KBM-7 (cell line): ENCODE measurements around the gene HP1BP3.
"Not testable (repeated sequence)": the region's sequence is repeated elsewhere in the genome, so short reads cannot be mapped to it uniquely, and the experiment has no call there.

Experiments
- DNase-seq: peaks from one replicate; pipeline ENCODE4 v3.0.0-alpha.2; 2015
- in situ Hi-C: fragments of 300-500 bp; cut with MboI; formaldehyde crosslinking; loops from 2 replicates; pipeline ENCODE4 v1.14.3; 2020; ENCODE audit warnings: low sequenced_read_pairs, low pct_unique_long_range_greater_than_20kb, mixed read lengths

HP1BP3 gene

DNA sequence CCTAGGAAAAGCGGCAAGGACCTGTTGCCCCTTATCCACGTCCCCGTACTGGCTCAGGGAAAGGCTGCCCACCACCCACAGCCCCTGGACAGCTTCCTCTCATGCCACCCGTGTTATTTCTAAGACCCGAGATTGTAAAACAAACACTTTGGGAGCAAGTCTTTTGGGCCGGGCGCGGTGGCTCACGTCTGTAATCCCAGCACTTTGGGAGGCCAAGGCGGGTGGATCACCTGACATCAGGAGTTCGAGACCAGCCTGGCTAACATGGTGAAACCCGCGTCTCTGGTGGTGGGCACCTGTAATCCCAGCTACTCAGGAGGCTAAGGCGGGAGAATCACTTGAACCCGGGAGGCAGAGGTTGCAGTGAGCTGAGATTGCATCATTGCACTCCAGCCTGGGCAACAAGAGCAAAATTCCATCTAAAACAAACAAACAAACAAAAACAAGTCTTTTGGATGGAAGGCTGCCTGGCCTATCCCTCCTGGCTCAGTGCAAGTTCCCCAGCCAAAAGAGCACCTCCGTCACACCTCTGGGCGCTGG lies 68.7 kb downstream of the HP1BP3 start:
- not testable (repeated sequence) for DNase-seq
- in situ Hi-C loops, result loop anchor here (25.0 kb wide), 1 partner anchor 469 kb away; the partner anchor contains the start of gene EIF4G3

DNA sequence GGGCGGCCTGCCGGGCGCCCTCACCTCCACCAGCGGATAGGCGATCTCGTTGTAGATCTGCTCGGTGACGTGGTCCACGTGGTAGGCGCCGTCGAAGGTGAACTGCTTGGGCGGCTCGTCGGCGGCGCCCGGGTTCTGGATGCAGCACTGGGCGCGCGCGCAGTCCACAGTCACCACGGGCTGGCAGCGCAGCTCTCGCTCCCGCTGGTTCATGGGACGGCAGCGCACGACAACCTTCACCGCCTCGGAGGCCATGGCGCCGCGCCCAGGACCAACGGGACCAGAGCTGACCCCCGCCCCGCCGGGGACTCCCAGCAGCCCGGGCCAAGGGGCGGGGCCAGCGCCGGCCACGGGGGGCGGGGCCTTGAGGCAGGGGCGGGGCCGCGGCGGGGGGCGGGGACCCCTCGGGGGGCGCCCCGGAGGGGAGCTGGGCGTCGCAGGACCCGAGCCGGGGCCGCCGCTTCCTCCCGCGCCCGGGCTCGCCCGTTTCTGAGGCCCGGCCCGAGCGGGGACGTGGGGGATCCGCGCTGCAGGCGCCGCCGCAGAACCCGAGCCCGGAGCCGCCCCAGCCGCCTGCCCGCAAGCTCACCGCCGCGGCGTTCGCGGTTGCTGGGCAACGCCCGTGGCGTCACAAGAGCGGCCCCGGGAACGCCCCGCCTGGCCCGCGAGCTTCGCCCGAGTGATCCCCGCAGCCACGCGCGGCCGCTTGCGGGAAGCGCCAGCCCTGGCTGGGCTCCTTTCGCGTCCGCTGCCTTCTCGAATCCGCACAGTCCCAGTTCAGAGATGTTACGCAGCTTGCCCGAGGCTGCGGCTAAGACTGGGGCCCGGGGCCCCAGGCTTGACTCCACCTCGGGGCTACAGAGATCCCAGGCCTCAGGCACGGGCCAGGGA lies 69.4 kb downstream of the HP1BP3 start, which contains the start of gene KIF17:
Gene KIF17 (minus strand): TSS at position 556 of the 891 bp plus-strand sequence. CDS start 301 bp downstream, at position 255.
- in situ Hi-C loops, result loop anchor here (25.0 kb wide), 1 partner anchor 470 kb away; the partner anchor contains the start of gene EIF4G3
- DNase-seq, result peak; percentile 60

DNA sequence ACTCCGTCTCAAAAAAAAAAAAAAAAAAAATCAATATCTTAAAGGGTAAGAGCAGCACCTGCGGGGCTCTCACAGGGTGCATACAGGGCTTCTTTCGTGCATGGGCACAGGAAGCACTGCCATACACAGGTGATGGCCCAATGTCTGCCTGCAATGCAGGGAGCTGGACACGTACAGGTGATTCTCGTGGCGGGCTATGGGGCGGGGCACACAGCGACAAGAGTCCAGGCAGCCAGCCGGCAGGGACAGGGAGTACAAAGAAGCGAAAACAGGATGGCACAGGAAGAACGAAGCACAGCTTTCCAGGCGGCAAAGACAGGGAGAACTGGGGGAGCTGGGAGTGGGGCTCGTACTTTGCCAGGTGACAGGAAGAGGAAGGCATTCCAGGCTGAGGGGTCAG lies 70.9 kb downstream of the HP1BP3 start:
- no peak for DNase-seq
- in situ Hi-C loops, result loop anchor here (25.0 kb wide), 1 partner anchor 471 kb away; the partner anchor contains the start of gene EIF4G3

DNA sequence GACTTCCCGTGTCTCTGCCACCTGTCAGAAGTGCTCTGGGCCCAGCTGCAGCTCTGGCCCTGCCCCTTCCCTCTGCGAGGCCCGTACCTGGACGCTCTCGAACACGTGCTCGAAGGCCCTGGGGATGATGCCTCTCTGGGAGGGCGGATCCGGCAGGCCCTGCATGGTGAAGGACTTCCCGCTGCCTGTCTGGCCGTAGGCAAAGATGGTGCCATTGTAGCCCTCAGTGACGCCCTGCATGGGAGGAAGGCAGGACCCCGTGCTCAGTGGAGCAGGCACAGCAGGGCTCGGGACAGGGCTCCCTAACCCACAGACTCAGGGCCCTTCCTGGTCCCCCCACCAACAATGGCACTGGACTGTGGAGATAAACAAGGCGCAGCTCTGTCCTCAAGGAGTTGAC lies 71.7 kb downstream of the HP1BP3 start:
- DNase-seq, result no peak
- in situ Hi-C loops, result loop anchor here (25.0 kb wide), 1 partner anchor 472 kb away; the partner anchor contains the start of gene EIF4G3

DNA sequence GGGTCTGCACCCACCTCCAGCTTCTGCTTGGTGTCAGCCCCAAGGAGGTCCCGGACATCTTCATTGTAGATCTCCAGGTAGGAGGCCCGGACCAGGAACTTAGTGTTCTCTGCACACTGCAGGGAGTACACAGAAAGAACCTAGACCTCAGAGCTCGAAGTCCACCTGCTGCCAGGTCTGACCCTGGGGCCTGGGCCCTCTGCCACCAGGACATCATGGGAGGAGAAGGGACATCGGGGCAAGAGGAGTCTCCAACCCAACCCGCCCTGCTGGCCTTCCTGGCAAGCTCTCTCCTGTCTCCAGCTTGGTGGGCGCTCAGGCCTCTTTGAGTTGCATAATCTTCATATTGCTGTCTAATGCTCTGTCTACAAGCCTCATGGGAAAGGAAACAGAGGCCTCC lies 73.7 kb downstream of the HP1BP3 start:
- in situ Hi-C loops, result loop anchor here (25.0 kb wide), 1 partner anchor 474 kb away; the partner anchor contains the start of gene EIF4G3

DNA sequence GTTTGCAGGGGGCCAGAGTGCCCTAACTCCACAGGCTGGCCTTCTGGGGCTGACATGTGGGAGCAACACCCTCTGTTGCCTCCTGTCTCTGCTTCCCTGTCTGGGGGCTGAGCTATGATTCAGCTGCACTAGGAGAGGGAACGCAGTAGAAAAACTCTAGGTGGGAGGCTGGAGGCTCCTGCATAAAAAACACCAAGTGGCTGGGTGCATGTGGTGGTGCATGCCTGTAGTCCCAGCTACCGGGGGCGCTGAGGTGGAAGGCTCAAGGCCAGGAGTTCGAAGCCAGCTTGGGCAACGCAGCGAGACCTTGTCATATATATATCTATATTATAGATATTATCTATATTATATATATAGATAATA lies 74.9 kb downstream of the HP1BP3 start:
- peak; percentile 44 for DNase-seq
- in situ Hi-C loops, result loop anchor here (25.0 kb wide), 1 partner anchor 475 kb away; the partner anchor contains the start of gene EIF4G3

More for the DNA sequence above, 73.7 kb downstream of the HP1BP3 start:
- DNase-seq, result no peak

DNA sequence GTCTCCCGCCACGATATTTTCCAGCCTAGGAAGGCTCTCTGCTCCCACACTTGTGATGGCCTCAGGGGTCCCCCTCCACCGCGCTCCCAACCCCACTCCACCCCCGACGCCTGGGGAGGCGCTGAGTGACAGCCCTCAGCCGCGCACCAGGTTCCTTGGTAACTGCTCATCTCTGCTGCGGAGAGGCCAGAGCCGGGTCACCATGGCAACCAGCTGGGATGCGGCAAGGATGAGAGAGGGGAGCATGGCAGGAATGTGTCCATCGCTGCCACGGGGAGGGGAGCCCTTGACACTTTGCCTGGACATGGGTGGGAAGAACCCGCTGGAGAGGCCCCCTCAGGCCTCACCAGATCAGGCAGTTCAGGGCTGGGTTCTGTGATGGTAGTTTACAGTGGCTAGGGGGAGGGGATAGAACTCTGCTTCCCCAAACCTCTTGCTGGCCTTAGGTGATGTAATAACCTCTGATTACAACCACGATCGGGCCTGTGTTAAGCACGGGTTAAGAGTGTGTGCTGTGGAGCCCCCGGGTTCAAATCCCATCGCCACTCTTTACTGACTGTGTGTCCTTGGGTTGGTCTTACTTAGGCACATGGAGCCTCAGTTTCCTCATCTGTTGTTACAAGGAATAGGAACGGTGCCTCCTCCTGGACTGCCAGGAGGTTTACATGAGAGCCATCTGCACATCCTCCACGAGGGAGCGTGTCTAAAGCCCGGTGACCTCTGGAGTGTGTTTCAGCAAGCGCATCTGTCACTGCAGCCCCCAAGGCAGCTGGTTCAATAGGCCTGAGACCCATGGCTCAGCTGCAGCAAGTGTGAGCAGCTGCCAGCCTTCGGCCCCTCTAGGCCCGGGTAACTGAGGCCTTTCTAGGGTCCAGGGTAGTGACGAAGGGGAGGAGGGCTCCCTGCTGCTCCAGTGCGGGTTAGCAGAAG lies 75.6 kb downstream of the HP1BP3 start:
- DNase-seq, result peak; percentile 48
- in situ Hi-C loops, result loop anchor here (25.0 kb wide), 1 partner anchor 476 kb away; the partner anchor contains the start of gene EIF4G3

DNA sequence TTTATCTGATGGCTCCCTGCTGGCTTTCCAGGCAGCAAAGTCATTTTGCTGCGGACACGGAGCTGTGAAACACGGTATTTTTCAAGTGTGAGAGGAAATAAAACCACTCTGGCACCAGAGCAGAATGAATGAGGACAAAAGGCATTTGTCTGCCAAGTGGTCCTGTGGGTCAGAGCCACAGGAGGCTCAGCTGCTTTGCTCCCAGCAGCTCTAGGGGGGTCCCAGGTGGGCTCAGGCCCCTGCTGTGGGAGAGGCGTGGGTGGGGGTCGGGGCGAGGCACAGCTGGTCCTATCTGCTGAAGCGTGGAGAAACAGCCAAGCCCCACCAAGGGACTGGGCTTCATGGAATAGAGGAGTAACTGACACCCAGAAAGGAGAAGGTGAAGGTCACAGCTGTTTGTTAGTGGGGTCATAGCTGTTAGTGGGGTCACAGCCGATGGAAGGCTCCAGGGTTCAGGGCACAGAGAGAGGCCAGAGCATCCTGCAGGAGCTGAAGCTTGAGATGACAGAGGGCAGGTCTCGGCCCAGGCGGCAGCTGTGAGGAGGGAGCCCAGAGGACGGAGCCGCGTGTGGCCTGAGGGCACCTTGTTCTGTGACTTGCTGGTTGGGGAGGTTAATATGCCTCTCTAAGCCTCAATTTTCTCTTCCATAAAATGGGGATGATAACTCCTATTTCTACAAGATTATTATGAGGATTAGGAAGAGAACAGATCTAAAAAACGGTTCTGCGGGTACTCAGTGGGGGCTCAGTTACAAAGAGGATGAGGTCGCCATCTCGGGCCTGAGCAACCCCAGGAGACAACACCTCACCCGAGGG lies 76.4 kb downstream of the HP1BP3 start:
- no peak for DNase-seq

DNA sequence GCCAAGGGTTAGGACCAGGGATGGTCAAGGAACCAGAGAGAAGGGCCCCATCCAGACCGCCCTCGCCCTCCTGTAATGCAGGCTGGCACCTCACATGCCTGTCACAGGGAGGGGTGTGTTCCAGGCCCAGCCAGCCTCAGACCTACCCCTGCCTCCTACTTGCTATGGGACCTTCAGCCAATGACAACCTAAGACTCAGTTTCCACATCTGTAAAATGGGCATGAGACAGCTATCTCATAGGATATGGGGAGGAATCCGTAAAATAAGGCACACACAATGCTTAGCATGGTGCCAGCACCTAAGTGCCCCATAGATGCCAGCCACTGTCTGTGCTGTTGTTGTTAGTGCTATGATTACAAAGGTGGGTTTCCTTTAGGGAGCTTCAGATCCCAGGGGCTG lies 77.2 kb downstream of the HP1BP3 start:
- in situ Hi-C loops, result loop anchor here (25.0 kb wide), 1 partner anchor 477 kb away; the partner anchor contains the start of gene EIF4G3
- DNase-seq, result no peak

More for the DNA sequence above, 76.4 kb downstream of the HP1BP3 start:
- in situ Hi-C loops, result loop anchor here (25.0 kb wide), 1 partner anchor 477 kb away; the partner anchor contains the start of gene EIF4G3

DNA sequence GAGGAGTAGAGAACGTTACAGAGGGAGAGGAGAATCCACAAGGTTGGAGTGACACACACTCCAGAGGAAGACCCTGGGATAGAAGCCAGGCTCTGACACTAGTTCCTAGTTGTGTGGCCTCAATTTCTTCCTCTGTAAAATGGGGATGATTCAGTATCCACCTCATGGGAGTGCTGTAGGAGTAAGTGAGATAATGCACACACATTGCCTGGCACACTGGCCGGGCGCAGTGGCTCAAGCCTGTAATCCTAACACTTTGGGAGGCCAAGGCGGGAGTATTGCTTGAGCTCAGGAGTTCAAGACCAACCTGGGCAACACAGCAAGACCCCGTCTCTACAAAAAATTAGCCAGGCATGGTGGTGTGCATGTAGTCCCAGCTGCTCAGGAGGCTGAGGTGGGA lies 78.2 kb downstream of the HP1BP3 start:
- DNase-seq, result no peak
- in situ Hi-C loops, result loop anchor here (25.0 kb wide), 1 partner anchor 478 kb away; the partner anchor contains the start of gene EIF4G3

DNA sequence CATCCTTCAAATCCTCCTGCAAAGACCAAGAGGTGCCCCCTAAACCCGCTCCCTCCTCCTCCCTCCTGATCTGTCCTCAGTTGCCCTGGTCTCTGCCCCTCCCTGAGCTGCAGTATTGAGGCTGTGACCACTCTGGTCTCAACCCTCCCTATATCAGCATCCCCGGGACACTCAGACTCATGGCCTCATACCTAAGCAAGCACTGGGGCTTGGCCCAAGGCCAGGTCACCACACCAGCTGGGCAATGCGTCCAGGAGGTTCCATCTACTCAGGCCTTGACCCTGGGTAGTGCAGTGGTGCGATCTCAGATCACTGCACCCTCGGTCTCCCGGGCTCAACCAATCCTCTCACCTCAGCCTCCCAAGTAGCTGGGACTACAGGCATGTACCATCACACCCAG lies 79.0 kb downstream of the HP1BP3 start:
- DNase-seq, result no peak
- in situ Hi-C loops, result loop anchor here (25.0 kb wide), 1 partner anchor 479 kb away; the partner anchor contains the start of gene EIF4G3

DNA sequence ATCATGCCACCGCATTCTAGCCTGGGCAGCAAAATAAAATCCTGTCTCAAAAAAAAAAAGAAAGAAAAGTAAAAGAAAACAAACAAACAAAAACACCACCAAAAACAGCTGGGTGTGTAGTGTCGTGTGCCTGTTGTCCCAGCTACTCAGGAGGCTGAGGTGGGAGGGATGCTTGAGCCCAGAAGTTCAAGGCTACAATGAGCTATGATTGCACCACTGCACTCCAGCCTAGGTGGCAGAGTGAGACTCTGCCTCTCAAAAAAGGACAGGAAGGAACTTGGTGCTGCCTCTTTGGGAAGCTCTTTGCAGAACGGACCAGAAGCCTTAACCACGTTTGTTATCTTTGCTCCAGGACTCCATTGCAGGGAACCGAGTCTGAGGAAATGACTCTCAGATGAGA lies 80.3 kb downstream of the HP1BP3 start:
- DNase-seq, result no peak
- in situ Hi-C loops, result loop anchor here (25.0 kb wide), 1 partner anchor 480 kb away; the partner anchor contains the start of gene EIF4G3

DNA sequence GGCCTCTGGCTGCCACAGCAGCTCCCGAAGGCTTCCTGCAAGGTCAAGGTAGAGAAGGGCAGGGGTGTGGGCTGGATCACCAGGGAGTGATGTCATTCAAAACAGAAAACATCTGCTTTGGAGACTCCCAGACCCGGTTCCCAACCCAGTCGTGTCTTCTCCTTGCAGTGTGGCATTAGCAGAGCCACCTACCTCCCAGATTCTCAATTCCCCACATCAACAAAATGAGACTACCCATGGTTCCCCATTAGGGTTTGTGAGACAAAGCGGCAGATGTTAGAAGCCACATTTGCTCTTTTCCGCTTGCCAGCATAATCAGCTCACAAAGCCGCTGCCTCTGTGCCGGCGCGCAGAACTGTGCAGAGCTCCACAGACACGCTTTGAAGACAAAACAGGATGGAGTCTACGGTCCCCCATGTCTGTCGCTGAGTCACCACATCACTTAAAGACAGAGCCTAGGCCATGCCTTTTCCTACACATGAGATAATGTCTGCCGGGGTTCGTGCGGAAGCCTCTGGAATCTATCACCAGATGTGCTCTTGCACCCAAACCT lies 81.8 kb downstream of the HP1BP3 start:
- DNase-seq, result no peak
- in situ Hi-C loops, result loop anchor here (25.0 kb wide), 1 partner anchor 482 kb away; the partner anchor contains the start of gene EIF4G3

DNA sequence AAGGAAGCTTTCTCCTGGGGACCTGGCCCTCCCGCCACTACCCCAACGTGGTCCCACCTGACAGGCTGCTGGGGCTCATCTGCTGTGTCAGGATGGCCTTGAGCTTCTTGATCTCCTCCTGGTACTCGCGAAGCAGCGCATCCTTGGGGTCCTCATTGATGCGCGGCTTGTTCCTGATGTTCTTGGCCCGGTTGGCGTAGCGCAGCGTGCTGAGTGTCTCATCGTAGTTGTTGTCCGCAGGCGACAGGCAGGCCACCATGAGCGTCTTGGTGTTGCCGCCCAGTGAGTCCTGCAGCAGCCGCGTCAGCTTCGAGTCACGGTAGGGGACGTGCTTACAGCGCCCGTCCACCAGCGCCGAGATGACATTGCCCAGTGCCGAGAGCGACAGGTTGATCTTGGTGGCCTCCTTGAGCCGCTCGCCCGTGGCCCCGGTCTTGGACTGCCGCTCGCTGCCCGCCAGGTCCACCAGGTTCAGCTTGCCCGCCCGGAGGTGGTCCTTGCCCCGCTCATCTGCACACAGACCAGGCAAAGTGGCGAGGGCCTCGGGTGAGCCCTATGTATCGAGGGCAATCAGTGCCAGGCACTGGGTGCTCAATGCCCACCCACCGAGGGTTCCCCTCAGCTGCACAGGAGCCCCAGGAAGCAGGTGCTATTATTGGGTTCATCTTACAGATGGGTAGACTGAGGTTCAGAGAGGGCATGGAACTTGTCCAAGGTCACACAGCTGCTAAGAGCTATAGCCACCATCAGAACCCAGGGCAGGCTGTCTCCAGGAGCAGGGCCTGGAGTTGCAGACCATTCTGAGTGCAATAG lies 82.5 kb downstream of the HP1BP3 start:
- no peak for DNase-seq
- in situ Hi-C loops, result loop anchor here (25.0 kb wide), 1 partner anchor 483 kb away; the partner anchor contains the start of gene EIF4G3

DNA sequence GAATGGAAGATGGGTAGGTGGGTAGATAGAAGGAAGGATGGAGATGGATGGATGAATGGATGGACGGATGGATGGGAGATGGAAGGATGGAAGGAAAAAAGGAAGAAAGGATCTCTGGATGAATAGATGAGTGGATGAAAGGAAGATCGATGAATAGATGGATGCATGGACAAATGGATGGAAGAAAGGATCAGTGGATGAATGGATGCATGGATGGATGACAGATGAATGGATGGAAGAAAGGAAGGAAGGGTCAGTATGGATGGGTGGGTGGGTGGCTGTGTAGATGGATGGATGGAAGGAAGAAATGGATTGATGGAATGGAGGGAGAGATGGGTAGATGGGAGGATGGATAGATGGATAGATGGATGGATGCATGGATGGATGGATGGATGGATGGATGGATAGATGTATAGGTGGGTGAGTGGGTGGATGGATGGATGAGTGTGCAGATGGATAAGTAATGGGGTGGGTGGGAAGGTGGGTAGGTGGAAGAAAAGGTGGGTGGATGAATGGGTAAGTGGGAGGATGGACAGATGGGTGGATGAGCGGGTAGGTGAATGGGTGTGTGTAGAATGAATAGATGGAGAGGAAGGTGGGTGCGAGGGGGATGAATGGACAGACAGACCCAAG lies 83.9 kb downstream of the HP1BP3 start:
- DNase-seq, result no peak
- in situ Hi-C loops, result loop anchor here (25.0 kb wide), 1 partner anchor 484 kb away; the partner anchor contains the start of gene EIF4G3

DNA sequence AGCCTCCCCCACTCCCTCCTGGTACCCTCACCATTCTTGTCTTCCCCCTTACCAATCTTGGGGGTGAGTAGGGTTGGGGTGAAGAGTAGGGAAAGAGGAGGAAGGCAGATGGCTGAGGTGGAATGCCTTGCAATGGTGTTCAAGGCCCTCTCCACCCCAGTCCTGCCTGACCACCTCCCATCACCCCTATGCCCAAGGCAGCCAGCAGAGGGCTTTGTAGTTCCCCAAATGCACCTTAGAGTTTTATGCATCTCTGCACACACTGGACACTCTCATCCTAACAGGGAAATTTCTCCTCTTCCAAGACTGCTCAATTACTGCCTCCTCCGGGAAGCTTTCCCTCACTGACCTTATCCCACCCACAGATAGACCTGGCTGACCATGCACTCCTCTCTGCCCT lies 84.7 kb downstream of the HP1BP3 start:
- in situ Hi-C loops, result loop anchor here (25.0 kb wide), 1 partner anchor 485 kb away; the partner anchor contains the start of gene EIF4G3
- DNase-seq, result peak; percentile 35
